ENCODE data around the gene TBC1D22A.

- no peak for TF ChIP-seq EP300 (IDR thresholded peaks at IDR 0.05)
- no peak for TF ChIP-seq CTCF (IDR thresholded peaks at IDR 0.05)
- no peak for TF ChIP-seq POLR2AphosphoS5 (IDR thresholded peaks at IDR 0.05)
- no peak for TF ChIP-seq POLR2A (IDR thresholded peaks at IDR 0.05)
Measured at GRCh38 chr22:47119181-47119580, 356.7 kb downstream of the TBC1D22A start.
